GM21619 (cell line): ENCODE data around the gene TP53TG3C.
"Not testable (repeated sequence)": the region's sequence is repeated elsewhere in the genome, so short reads cannot be mapped to it uniquely, and the experiment has no call there.

Experiments used
- ATAC-seq: cut with Tn5 transposase; IDR thresholded peaks from one replicate; pipeline ENCODE4 v1.9.1; 2021; ENCODE audit not compliant: unreplicated experiment

Gene TP53TG3C, protein sequence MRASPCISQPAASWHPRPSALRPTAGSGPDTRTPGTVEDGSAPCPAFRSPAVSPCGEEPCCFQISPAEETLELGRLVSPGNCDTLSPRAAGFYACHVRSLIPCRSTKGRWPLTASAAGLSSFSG

DNA sequence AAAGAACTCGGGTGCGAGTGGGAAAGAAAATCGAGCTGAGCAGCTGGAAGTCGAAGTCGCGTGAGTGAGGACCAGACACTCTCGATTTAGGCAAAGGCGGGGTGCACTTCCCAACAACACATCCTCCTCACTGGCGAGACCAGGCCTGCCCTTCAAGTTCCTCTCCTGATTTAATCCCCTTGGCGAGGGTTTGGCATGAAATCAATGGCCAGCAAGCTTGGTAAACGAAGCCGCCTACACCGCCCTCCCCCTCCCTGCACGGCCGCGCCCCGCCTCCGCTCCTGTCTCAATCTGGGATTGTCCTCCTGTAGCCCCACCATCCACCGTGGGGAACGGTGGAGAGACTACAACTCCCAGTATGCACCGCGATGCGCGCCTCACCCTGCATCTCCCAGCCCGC is at the start of gene TP53TG3C:
TSS of gene TP53TG3C (plus strand) at position 301 of the 400 bp plus-strand sequence. CDS start at position 369, 68 bp downstream.
- ATAC-seq, result not testable (repeated sequence)
